ENCODE results near the gene FBXL16.

DNA sequence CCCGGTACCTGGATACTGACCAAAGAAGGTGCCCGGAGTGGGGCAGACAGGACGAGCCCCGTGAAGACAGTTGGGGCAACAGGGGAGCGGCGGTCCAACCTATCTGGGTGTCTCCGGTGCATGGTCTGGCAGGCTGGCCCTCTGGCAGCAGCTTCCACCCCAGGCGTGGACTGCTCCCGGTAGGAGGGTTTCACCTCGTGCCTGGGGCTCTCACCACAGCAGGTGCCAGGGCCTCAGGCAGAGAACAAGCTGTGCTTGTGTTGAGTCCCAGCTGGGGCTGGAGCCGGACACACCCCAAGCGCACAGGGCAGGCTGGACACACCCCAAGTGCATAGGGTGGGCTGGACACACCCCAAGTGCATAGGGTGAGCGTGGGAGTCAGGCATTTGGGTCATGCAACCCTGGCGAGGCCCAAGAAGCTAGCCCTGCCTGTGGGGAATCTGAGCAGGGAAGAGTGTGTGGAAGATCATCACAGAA, 1.5 kb upstream of the FBXL16 start:
- TF ChIP-seq, protein P1, sequence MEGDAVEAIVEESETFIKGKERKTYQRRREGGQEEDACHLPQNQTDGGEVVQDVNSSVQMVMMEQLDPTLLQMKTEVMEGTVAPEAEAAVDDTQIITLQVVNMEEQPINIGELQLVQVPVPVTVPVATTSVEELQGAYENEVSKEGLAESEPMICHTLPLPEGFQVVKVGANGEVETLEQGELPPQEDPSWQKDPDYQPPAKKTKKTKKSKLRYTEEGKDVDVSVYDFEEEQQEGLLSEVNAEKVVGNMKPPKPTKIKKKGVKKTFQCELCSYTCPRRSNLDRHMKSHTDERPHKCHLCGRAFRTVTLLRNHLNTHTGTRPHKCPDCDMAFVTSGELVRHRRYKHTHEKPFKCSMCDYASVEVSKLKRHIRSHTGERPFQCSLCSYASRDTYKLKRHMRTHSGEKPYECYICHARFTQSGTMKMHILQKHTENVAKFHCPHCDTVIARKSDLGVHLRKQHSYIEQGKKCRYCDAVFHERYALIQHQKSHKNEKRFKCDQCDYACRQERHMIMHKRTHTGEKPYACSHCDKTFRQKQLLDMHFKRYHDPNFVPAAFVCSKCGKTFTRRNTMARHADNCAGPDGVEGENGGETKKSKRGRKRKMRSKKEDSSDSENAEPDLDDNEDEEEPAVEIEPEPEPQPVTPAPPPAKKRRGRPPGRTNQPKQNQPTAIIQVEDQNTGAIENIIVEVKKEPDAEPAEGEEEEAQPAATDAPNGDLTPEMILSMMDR (IDR thresholded peaks at IDR 0.05; ENCODE audit: poor library complexity, severe bottlenecking) = no peak
- no peak for TF ChIP-seq TAF1 (IDR thresholded peaks at IDR 0.05; ENCODE audit: low read depth)
- TF ChIP-seq POLR2AphosphoS5 (IDR thresholded peaks at IDR 0.05) = no peak
